ENCODE data around the gene ROBO1. TPM values are rescaled to one million over a fixed set of nuclear protein-coding genes. Genes with fewer than 3 reads are reported as not detected.

Gene ROBO1
- total RNA-seq, 1 donor from 2014 or later = 18.7 TPM

- no peak for DNase-seq (ENCODE audit: low read depth)
These were observed 1178.0 kb downstream of the ROBO1 start for GRCh38 chr3:78589778-78590177.

- DNase-seq (ENCODE audit: low read depth) = no peak
These were observed 1178.7 kb downstream of the ROBO1 start for GRCh38 chr3:78588906-78589621.

- peak; percentile 8 for DNase-seq (ENCODE audit: low read depth)
These were observed 1187.1 kb downstream of the ROBO1 start for GRCh38 chr3:78580681-78581080.

GRCh38 chr3:78571486-78571885, 1196.3 kb downstream of the ROBO1 start:
- no peak for DNase-seq (ENCODE audit: low read depth)

- DNase-seq (ENCODE audit: low read depth) = no peak
These were observed 1197.3 kb downstream of the ROBO1 start for GRCh38 chr3:78570496-78570895.

- no peak for DNase-seq (ENCODE audit: low read depth)
These were observed 1198.0 kb downstream of the ROBO1 start for GRCh38 chr3:78569804-78570203.

GRCh38 chr3:78565712-78566111, 1202.1 kb downstream of the ROBO1 start:
- DNase-seq (ENCODE audit: low read depth) = no peak

GRCh38 chr3:78562328-78562727, 1205.5 kb downstream of the ROBO1 start:
- DNase-seq (ENCODE audit: low read depth) = no peak

Small RNA genes within 50 kb of the gene (microRNA-seq; reads per million reads assigned to microRNA genes)
- not detected for gene MIR3923

All from myocyte (in vitro differentiated cells).